ENCODE results near the gene ANGPT4.

DNA sequence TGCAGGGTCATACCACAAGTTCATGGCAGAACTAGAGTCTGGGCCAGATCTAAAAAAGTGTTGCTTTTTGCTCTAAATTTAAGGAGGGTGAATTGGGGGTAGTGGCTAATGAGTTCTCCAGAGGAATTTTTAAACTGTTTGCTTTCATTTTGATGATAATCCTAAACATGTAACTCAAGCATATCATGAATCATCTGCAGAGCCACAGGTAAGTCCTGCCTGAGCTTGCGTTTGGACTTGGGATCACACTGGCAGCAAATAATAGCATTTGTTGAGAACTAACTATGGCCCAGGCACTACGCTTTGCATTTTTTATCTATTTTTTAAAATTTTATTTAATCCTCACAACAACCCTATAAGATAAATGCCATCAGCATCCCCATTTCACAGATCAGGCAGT, 55.2 kb downstream of the ANGPT4 start:
- TF ChIP-seq MAFG (CRISPR knock-in tag; IDR thresholded peaks at IDR 0.05) = no peak
- TF ChIP-seq MBD4 (IDR thresholded peaks at IDR 0.05; ENCODE audit: borderline replicate concordance, low read length) = no peak
- TF ChIP-seq, protein P1, sequence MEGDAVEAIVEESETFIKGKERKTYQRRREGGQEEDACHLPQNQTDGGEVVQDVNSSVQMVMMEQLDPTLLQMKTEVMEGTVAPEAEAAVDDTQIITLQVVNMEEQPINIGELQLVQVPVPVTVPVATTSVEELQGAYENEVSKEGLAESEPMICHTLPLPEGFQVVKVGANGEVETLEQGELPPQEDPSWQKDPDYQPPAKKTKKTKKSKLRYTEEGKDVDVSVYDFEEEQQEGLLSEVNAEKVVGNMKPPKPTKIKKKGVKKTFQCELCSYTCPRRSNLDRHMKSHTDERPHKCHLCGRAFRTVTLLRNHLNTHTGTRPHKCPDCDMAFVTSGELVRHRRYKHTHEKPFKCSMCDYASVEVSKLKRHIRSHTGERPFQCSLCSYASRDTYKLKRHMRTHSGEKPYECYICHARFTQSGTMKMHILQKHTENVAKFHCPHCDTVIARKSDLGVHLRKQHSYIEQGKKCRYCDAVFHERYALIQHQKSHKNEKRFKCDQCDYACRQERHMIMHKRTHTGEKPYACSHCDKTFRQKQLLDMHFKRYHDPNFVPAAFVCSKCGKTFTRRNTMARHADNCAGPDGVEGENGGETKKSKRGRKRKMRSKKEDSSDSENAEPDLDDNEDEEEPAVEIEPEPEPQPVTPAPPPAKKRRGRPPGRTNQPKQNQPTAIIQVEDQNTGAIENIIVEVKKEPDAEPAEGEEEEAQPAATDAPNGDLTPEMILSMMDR (CRISPR knock-in tag; IDR thresholded peaks at IDR 0.05) = no peak
- no peak for TF ChIP-seq ZNF781 (CRISPR knock-in tag; IDR thresholded peaks at IDR 0.05; ENCODE audit: borderline replicate concordance, not compliant biosample characterization)
- TF ChIP-seq ASH2L (IDR thresholded peaks at IDR 0.05; ENCODE audit: insufficient read length, low read depth, low read length) = no peak
- no peak for TF ChIP-seq CEBPB (IDR thresholded peaks at IDR 0.05; ENCODE audit: borderline replicate concordance, low read depth, low read length)
